ENCODE results near the gene SLC39A5.
A peak's percentile ranks its signal among the peaks of the same experiment; 100 is the strongest.

Gene SLC39A5

DNA sequence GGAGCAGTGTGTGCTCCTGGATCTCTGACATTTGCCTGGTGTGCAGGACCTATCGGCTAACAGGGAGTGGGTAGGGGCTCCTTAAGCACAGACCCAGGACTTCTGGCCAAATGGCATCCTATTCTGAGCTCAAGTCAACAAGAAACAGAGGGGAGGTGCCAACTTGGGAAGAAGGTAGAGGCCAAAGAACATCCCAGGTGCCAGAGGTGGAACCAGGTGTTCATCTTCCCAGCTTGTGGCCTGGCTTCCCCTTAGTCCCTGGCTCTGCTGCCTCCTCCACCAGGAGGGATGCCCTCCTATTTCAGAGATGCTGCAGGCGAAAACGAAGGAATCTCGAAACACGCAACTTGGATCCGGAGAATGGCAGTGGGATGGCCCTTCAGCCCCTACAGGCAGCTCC, 6.2 kb downstream of the SLC39A5 start:
- Mint-ChIP-seq H3K36me3 (ENCODE audit: low read depth) (peaks cover 13% of the 10 kb centered on the region), H3K27me3 (ENCODE audit: low read depth, poor library complexity) (peaks cover 6% of the 10 kb centered on the region), H3K4me1 (peaks cover 19% of the 10 kb centered on the region), H3K4me3 (no peak overlapping the region), H3K9me3 (no peaks in the 10 kb centered on the region), H3K27ac (no peak overlapping the region)
- TF ChIP-seq, protein P1, sequence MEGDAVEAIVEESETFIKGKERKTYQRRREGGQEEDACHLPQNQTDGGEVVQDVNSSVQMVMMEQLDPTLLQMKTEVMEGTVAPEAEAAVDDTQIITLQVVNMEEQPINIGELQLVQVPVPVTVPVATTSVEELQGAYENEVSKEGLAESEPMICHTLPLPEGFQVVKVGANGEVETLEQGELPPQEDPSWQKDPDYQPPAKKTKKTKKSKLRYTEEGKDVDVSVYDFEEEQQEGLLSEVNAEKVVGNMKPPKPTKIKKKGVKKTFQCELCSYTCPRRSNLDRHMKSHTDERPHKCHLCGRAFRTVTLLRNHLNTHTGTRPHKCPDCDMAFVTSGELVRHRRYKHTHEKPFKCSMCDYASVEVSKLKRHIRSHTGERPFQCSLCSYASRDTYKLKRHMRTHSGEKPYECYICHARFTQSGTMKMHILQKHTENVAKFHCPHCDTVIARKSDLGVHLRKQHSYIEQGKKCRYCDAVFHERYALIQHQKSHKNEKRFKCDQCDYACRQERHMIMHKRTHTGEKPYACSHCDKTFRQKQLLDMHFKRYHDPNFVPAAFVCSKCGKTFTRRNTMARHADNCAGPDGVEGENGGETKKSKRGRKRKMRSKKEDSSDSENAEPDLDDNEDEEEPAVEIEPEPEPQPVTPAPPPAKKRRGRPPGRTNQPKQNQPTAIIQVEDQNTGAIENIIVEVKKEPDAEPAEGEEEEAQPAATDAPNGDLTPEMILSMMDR (IDR thresholded peaks at IDR 0.05), result no peak
- no peak for DNase-seq

DNA sequence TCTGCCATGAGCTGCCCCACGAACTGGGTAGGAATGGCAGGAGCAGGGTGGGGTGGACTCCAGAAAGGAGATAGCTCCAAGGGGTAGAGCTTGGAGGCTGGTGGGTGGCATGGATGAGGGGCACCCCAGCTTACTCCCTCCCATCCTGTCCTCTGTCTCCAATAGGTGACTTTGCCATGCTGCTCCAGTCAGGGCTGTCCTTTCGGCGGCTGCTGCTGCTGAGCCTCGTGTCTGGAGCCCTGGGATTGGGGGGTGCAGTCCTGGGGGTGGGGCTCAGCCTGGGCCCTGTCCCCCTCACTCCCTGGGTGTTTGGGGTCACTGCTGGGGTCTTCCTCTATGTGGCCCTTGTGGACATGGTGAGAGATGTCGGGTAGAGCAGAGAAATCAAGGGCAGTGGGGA, 7.1 kb downstream of the SLC39A5 start:
- Mint-ChIP-seq H3K4me3 (no peak overlapping the region), H3K27me3 (ENCODE audit: low read depth, poor library complexity) (peaks cover 7% of the 10 kb centered on the region), H3K9me3 (no peaks in the 10 kb centered on the region), H3K36me3 (ENCODE audit: low read depth) (peaks cover 22% of the 10 kb centered on the region), H3K4me1 (peaks cover 21% of the 10 kb centered on the region), H3K27ac (no peak overlapping the region)
- TF ChIP-seq, protein P1 (IDR thresholded peaks at IDR 0.05), result no peak
- DNase-seq, result no peak

DNA sequence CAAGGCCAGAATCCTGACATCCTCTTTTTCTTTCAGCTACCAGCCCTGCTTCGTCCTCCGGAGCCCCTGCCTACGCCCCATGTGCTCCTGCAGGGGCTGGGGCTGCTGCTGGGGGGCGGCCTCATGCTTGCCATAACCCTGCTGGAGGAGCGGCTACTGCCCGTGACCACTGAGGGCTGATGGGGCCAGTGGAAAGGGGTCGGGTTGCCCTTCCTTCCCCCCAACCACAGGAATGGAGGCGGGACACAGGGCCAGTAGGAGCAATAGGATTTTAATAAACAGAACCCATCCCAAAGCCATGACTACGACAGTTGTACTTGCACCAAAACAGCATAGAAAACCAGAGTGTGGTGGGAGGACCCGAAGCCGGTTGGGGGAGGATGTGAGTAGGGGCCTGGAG, 7.7 kb downstream of the SLC39A5 start:
- H3K36me3 Mint-ChIP-seq (ENCODE audit: low read depth), result peaks cover 27% of the 10 kb centered on the region
- TF ChIP-seq, protein P1 (IDR thresholded peaks at IDR 0.05), result no peak
- peaks cover 4% of the 10 kb centered on the region for H3K27me3 Mint-ChIP-seq (ENCODE audit: low read depth, poor library complexity)
- DNase-seq, result peak; percentile 22
- H3K9me3 Mint-ChIP-seq, result no peaks in the 10 kb centered on the region
- H3K4me1 Mint-ChIP-seq, result peaks cover 26% of the 10 kb centered on the region
- H3K27ac Mint-ChIP-seq, result no peak overlapping the region
- no peak overlapping the region for H3K4me3 Mint-ChIP-seq

DNA sequence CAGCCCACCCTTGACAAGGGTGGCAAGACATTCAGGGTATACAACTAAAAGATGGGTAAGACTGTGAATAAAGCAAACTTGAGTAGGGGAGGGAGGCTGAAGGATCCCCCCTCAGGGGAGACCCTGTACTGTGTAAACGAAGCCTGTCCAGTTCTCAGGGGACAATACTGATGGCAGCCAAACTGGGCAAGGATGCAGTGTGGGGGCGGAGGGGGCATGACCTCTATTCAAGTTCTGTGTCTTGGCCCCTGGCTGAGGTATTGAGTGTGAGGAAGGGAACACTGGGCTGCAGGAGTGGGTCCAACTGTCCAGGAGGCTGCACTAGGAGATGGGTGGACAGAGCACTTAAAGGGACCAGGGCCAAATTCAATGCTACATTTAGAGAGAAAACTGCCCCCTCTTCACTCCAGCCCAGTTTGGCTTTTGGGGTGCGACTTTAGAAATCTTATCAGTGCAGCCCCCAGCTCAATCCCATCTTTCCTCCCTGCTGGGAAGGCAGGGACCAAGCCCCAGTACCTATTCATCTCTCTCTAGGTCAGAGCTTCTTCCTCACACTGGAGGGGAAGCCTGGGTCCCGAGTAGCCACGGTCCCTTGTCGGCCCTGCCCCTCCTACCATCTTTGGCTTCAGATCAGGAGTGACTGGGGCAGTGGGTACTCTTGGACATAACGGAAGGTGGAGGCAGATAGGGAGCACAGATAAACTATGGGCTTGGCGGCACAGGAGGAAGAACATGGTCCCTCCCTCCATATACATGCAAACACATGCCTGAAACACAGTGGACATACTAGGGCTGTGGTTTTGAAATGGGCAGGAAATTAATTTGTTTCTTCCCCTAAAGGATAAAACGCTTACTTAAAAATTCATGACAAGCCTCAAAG, 11.8 kb downstream of the SLC39A5 start:
- Mint-ChIP-seq H3K4me1 (peaks cover 27% of the 10 kb centered on the region), H3K27me3 (ENCODE audit: low read depth, poor library complexity) (peaks cover 6% of the 10 kb centered on the region), H3K9me3 (no peaks in the 10 kb centered on the region), H3K27ac (peak overlapping the region; percentile 75), H3K4me3 (no peak overlapping the region), H3K36me3 (ENCODE audit: low read depth) (peaks cover 49% of the 10 kb centered on the region)
- no peak for DNase-seq
- TF ChIP-seq, protein P1 (IDR thresholded peaks at IDR 0.05), result no peak

DNA sequence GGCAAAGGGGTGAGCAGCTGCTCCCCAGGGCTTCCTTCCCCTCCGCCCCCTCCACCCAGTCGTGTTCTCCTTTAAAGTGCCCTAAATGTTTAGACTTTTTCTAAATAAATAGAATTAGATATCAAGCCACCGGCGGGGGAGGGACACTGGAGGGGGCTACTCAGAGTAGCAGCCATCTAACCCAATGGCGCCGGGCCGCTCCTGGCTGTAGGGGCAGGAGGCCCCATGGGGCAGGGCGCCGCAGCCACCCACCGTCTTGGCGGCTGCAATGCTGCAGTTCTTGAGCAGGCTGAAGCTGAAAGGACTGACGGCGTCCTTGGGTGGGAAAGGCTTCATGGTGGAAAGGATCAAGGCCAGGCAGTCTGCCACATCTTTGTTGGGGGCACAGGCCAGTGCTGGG, 13.1 kb downstream of the SLC39A5 start:
- H3K9me3 Mint-ChIP-seq, result no peaks in the 10 kb centered on the region
- H3K4me3 Mint-ChIP-seq, result no peak overlapping the region
- H3K4me1 Mint-ChIP-seq, result peaks cover 16% of the 10 kb centered on the region
- TF ChIP-seq, protein P1 (IDR thresholded peaks at IDR 0.05), result no peak
- H3K27me3 Mint-ChIP-seq (ENCODE audit: low read depth, poor library complexity), result peaks cover 6% of the 10 kb centered on the region
- H3K27ac Mint-ChIP-seq, result peak overlapping the region; percentile 22
- no peak for DNase-seq
- peaks cover 59% of the 10 kb centered on the region for H3K36me3 Mint-ChIP-seq (ENCODE audit: low read depth)

DNA sequence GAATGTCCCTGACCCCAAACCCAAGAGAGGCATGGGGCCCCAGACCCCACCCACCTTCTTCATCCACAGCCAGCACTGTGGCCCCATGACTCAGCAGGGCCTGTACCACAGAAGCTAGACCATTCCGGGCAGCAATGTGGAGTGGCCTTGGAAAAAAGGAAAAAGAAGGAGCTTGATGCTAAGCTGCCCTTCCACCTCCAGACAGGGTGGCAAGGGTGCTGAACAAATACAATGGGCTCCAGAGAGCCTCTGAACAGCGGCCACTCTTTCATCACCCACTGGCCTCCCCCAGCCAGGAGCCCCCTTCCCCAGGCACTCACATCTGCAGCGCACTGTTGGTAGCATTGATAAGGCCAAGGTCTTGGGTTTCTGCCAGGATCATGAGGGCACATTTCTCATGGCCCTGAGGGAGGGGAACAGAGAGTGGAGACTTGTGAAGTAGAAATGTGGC, 13.9 kb downstream of the SLC39A5 start:
- H3K4me1 Mint-ChIP-seq, result peaks cover 15% of the 10 kb centered on the region
- peaks cover 59% of the 10 kb centered on the region for H3K36me3 Mint-ChIP-seq (ENCODE audit: low read depth)
- H3K27ac Mint-ChIP-seq, result peak overlapping the region; percentile 22
- H3K4me3 Mint-ChIP-seq, result no peak overlapping the region
- H3K27me3 Mint-ChIP-seq (ENCODE audit: low read depth, poor library complexity), result peaks cover 6% of the 10 kb centered on the region
- no peaks in the 10 kb centered on the region for H3K9me3 Mint-ChIP-seq
- no peak for DNase-seq
- TF ChIP-seq, protein P1 (IDR thresholded peaks at IDR 0.05), result no peak

Data from nephron progenitor cell (in vitro differentiated cells).